Dendritic cell treated with granulocyte-macrophage colony-stimulating factor and Interleukin-4, amounts not matched to agents 40 ng/mL and 50 ng/mL, for 4 days (primary cell): ENCODE measurements around the gene GALNT17.

ENCODE experiments used
- H3K27ac Mint-ChIP-seq: one replicate; pipeline ENCODE4 v1.8.0; 2022; ENCODE audit warnings: mild to moderate bottlenecking, mixed read lengths
- H3K27me3 Mint-ChIP-seq: one replicate; pipeline ENCODE4 v1.8.0; 2022; ENCODE audit warnings: mild to moderate bottlenecking, mixed read lengths
- H3K36me3 Mint-ChIP-seq: one replicate; pipeline ENCODE4 v1.8.0; 2022; ENCODE audit warnings: low read depth, mixed read lengths
- H3K4me1 Mint-ChIP-seq: one replicate; pipeline ENCODE4 v1.8.0; 2022; ENCODE audit warnings: low read depth, mixed read lengths
- H3K4me3 Mint-ChIP-seq: one replicate; pipeline ENCODE4 v1.8.0; 2022; ENCODE audit warnings: mild to moderate bottlenecking, moderate library complexity, mixed read lengths
- H3K9me3 Mint-ChIP-seq: one replicate; pipeline ENCODE4 v1.8.0; 2022; ENCODE audit warnings: mixed read lengths
- intact Hi-C: fragments of 100-400 bp; cut with micrococcal nuclease; formaldehyde crosslinking; loops from one replicate; pipeline ENCODE4 v1.15.0; 2022

Gene GALNT17

GRCh38 chr7:71404726-71405345 is 272.9 kb downstream of the GALNT17 start:
- no peaks in the 10 kb centered on the region for H3K36me3 Mint-ChIP-seq
- intact Hi-C loops = no loop called here
- H3K27ac Mint-ChIP-seq = no peak overlapping the region
- H3K4me3 Mint-ChIP-seq = no peak overlapping the region
- H3K4me1 Mint-ChIP-seq = no peaks in the 10 kb centered on the region
- no peaks in the 10 kb centered on the region for H3K27me3 Mint-ChIP-seq
- H3K9me3 Mint-ChIP-seq = peaks cover 47% of the 10 kb centered on the region

GRCh38 chr7:71408271-71408670 is 276.3 kb downstream of the GALNT17 start:
- Mint-ChIP-seq H3K4me1 (no peaks in the 10 kb centered on the region), H3K9me3 (peaks cover 69% of the 10 kb centered on the region), H3K36me3 (no peaks in the 10 kb centered on the region), H3K27ac (no peak overlapping the region), H3K27me3 (no peaks in the 10 kb centered on the region), H3K4me3 (no peak overlapping the region)
- intact Hi-C loops = no loop called here

GRCh38 chr7:71409550-71410157 is 277.7 kb downstream of the GALNT17 start:
- no peak overlapping the region for H3K4me3 Mint-ChIP-seq
- no peak overlapping the region for H3K27ac Mint-ChIP-seq
- H3K9me3 Mint-ChIP-seq = peaks cover 64% of the 10 kb centered on the region
- no peaks in the 10 kb centered on the region for H3K36me3 Mint-ChIP-seq
- intact Hi-C loops = no loop called here
- no peaks in the 10 kb centered on the region for H3K4me1 Mint-ChIP-seq
- no peaks in the 10 kb centered on the region for H3K27me3 Mint-ChIP-seq

GRCh38 chr7:71411475-71411874 is 279.5 kb downstream of the GALNT17 start:
- peaks cover 77% of the 10 kb centered on the region for H3K9me3 Mint-ChIP-seq
- no peaks in the 10 kb centered on the region for H3K36me3 Mint-ChIP-seq
- intact Hi-C loops = no loop called here
- no peak overlapping the region for H3K4me3 Mint-ChIP-seq
- H3K27ac Mint-ChIP-seq = no peak overlapping the region
- no peaks in the 10 kb centered on the region for H3K27me3 Mint-ChIP-seq
- H3K4me1 Mint-ChIP-seq = no peaks in the 10 kb centered on the region

- Mint-ChIP-seq H3K9me3 (peaks cover 79% of the 10 kb centered on the region), H3K36me3 (no peaks in the 10 kb centered on the region), H3K4me3 (no peak overlapping the region), H3K4me1 (no peaks in the 10 kb centered on the region), H3K27me3 (no peaks in the 10 kb centered on the region), H3K27ac (no peak overlapping the region)
- intact Hi-C loops = no loop called here
These were observed 282.5 kb downstream of the GALNT17 start for GRCh38 chr7:71414490-71414889.

GRCh38 chr7:71419546-71420337 is 287.8 kb downstream of the GALNT17 start:
- Mint-ChIP-seq H3K27me3 (no peaks in the 10 kb centered on the region), H3K4me3 (no peak overlapping the region)

GRCh38 chr7:71422104-71422503 is 290.2 kb downstream of the GALNT17 start:
- H3K27me3 Mint-ChIP-seq = no peaks in the 10 kb centered on the region
- no peaks in the 10 kb centered on the region for H3K4me1 Mint-ChIP-seq
- no peak overlapping the region for H3K27ac Mint-ChIP-seq
- intact Hi-C loops = no loop called here
- no peak overlapping the region for H3K4me3 Mint-ChIP-seq
- no peaks in the 10 kb centered on the region for H3K36me3 Mint-ChIP-seq
- H3K9me3 Mint-ChIP-seq = peaks cover 62% of the 10 kb centered on the region

More at GRCh38 chr7:71419546-71420337, 287.8 kb downstream of the GALNT17 start:
- peaks cover 77% of the 10 kb centered on the region for H3K9me3 Mint-ChIP-seq
- intact Hi-C loops = no loop called here
- no peaks in the 10 kb centered on the region for H3K4me1 Mint-ChIP-seq
- no peaks in the 10 kb centered on the region for H3K36me3 Mint-ChIP-seq
- no peak overlapping the region for H3K27ac Mint-ChIP-seq

- H3K27me3 Mint-ChIP-seq = no peaks in the 10 kb centered on the region
- no peak overlapping the region for H3K27ac Mint-ChIP-seq
- no peaks in the 10 kb centered on the region for H3K4me1 Mint-ChIP-seq
- intact Hi-C loops = no loop called here
- no peak overlapping the region for H3K4me3 Mint-ChIP-seq
- H3K36me3 Mint-ChIP-seq = no peaks in the 10 kb centered on the region
- H3K9me3 Mint-ChIP-seq = peaks cover 39% of the 10 kb centered on the region
These were observed 292.5 kb downstream of the GALNT17 start for GRCh38 chr7:71424166-71425035.

GRCh38 chr7:71429083-71429482 is 297.1 kb downstream of the GALNT17 start:
- intact Hi-C loops = no loop called here
- Mint-ChIP-seq H3K4me3 (no peak overlapping the region), H3K27me3 (no peaks in the 10 kb centered on the region), H3K27ac (no peak overlapping the region), H3K4me1 (no peaks in the 10 kb centered on the region), H3K9me3 (peaks cover 11% of the 10 kb centered on the region), H3K36me3 (no peaks in the 10 kb centered on the region)

- H3K4me1 Mint-ChIP-seq = no peaks in the 10 kb centered on the region
- H3K36me3 Mint-ChIP-seq = no peaks in the 10 kb centered on the region
- peaks cover 19% of the 10 kb centered on the region for H3K9me3 Mint-ChIP-seq
- no peak overlapping the region for H3K4me3 Mint-ChIP-seq
- no peaks in the 10 kb centered on the region for H3K27me3 Mint-ChIP-seq
- intact Hi-C loops = no loop called here
- no peak overlapping the region for H3K27ac Mint-ChIP-seq
These were observed 298.3 kb downstream of the GALNT17 start for GRCh38 chr7:71430246-71430645.

GRCh38 chr7:71439321-71439720 is 307.4 kb downstream of the GALNT17 start:
- Mint-ChIP-seq H3K4me3 (no peak overlapping the region), H3K36me3 (no peaks in the 10 kb centered on the region), H3K9me3 (peaks cover 35% of the 10 kb centered on the region), H3K27me3 (no peaks in the 10 kb centered on the region), H3K27ac (no peak overlapping the region), H3K4me1 (no peaks in the 10 kb centered on the region)
- intact Hi-C loops = no loop called here

- intact Hi-C loops = no loop called here
- Mint-ChIP-seq H3K27me3 (no peaks in the 10 kb centered on the region), H3K9me3 (peaks cover 17% of the 10 kb centered on the region), H3K4me1 (no peaks in the 10 kb centered on the region), H3K36me3 (no peaks in the 10 kb centered on the region), H3K27ac (no peak overlapping the region), H3K4me3 (no peak overlapping the region)
These were observed 310.7 kb downstream of the GALNT17 start for GRCh38 chr7:71442492-71443190.

GRCh38 chr7:71443191-71443530 is 311.2 kb downstream of the GALNT17 start:
- Mint-ChIP-seq H3K4me1 (no peaks in the 10 kb centered on the region), H3K4me3 (no peak overlapping the region), H3K9me3 (peaks cover 17% of the 10 kb centered on the region), H3K27me3 (no peaks in the 10 kb centered on the region), H3K27ac (no peak overlapping the region), H3K36me3 (no peaks in the 10 kb centered on the region)
- intact Hi-C loops = no loop called here
